H9 (cell line): ENCODE measurements around the gene FXYD6. TPM values are rescaled to one million over a fixed set of nuclear protein-coding genes. Genes with fewer than 3 reads are reported as not detected.

Source experiments
- DNase-seq: peaks from one replicate; pipeline ENCODE4 v3.0.0-alpha.2; 2017
- H2AFZ ChIP-seq: one replicate; pipeline ENCODE4 v1.6.1; 2013; ENCODE audit warnings: mild to moderate bottlenecking, low read length, control low read depth, moderate library complexity
- H2AK5ac ChIP-seq: 2 replicates; pipeline ENCODE4 v1.6.1; 2013; ENCODE audit warnings: low read length, control low read depth, mixed read lengths; ENCODE audit not compliant: insufficient read length
- H2BK120ac ChIP-seq: one replicate; pipeline ENCODE4 v1.6.1; 2013; ENCODE audit warnings: low read depth, mild to moderate bottlenecking, low read length, control low read depth, inconsistent platforms; ENCODE audit not compliant: poor library complexity, severe bottlenecking
- H2BK12ac ChIP-seq: 2 replicates; pipeline ENCODE4 v1.6.1; 2013; ENCODE audit warnings: low read length, control low read depth, mixed read lengths, low read depth; ENCODE audit not compliant: insufficient read length
- H2BK15ac ChIP-seq: 2 replicates; pipeline ENCODE4 v1.6.1; 2013; ENCODE audit warnings: low read depth, low read length, control low read depth
- H2BK20ac ChIP-seq: one replicate; pipeline ENCODE4 v1.6.1; 2013; ENCODE audit warnings: low read depth, mild to moderate bottlenecking, low read length, control low read depth, inconsistent platforms; ENCODE audit not compliant: poor library complexity, severe bottlenecking
- H2BK5ac ChIP-seq: 2 replicates; pipeline ENCODE4 v1.6.1; 2013; ENCODE audit warnings: low read length, control low read depth, mixed read lengths; ENCODE audit not compliant: insufficient read length
- H3K14ac ChIP-seq: 2 replicates; pipeline ENCODE4 v1.6.1; 2013; ENCODE audit warnings: low read length, control low read depth; ENCODE audit not compliant: insufficient read depth
- H3K18ac ChIP-seq: 2 replicates; pipeline ENCODE4 v1.6.1; 2013; ENCODE audit warnings: low read depth, mild to moderate bottlenecking, mixed read lengths, low read length, control low read depth; ENCODE audit not compliant: insufficient read length
- H3K23ac ChIP-seq: 2 replicates; pipeline ENCODE4 v1.6.1; 2013; ENCODE audit warnings: low read length, control low read depth, mixed read lengths, low read depth; ENCODE audit not compliant: insufficient read length
- H3K23me2 ChIP-seq: 2 replicates; pipeline ENCODE4 v1.6.1; 2013; ENCODE audit warnings: low read depth, mild to moderate bottlenecking, mixed read lengths, low read length, control low read depth; ENCODE audit not compliant: insufficient read length, poor library complexity, severe bottlenecking
- H3K27ac ChIP-seq: 2 replicates; pipeline ENCODE4 v1.5.1; 2013; ENCODE audit warnings: low read length, control low read depth, mixed read lengths, low read depth; ENCODE audit not compliant: insufficient read length
- H3K27me3 ChIP-seq: 2 replicates; pipeline ENCODE4 v1.6.1; 2013; ENCODE audit warnings: low read length, control low read depth, inconsistent platforms; ENCODE audit not compliant: insufficient read depth
- H3K4ac ChIP-seq: 2 replicates; pipeline ENCODE4 v1.6.1; 2013; ENCODE audit warnings: low read depth, mild to moderate bottlenecking, control low read depth, inconsistent platforms, low read length, moderate library complexity
- H3K4me1 ChIP-seq: 2 replicates; pipeline ENCODE4 v1.6.1; 2013; ENCODE audit warnings: low read length, control low read depth, inconsistent platforms; ENCODE audit not compliant: insufficient read depth
- H3K4me2 ChIP-seq: 2 replicates; pipeline ENCODE4 v1.6.1; 2013; ENCODE audit warnings: low read length, control low read depth, mixed read lengths; ENCODE audit not compliant: insufficient read length, insufficient read depth
- H3K56ac ChIP-seq: 2 replicates; pipeline ENCODE4 v1.6.1; 2013; ENCODE audit warnings: low read depth, mild to moderate bottlenecking, mixed read lengths, low read length, control low read depth; ENCODE audit not compliant: insufficient read length
- H3K79me1 ChIP-seq: 2 replicates; pipeline ENCODE4 v1.6.1; 2013; ENCODE audit warnings: low read depth, mild to moderate bottlenecking, moderate library complexity, low read length, control low read depth, inconsistent platforms; ENCODE audit not compliant: insufficient read depth, poor library complexity, severe bottlenecking
- H3K79me2 ChIP-seq: 2 replicates; pipeline ENCODE4 v1.6.1; 2013; ENCODE audit warnings: low read length, control low read depth, inconsistent platforms; ENCODE audit not compliant: insufficient read depth
- H3K9ac ChIP-seq: 2 replicates; pipeline ENCODE4 v1.6.1; 2013; ENCODE audit warnings: low read length, control low read depth, mixed read lengths; ENCODE audit not compliant: insufficient read length; ENCODE audit errors: extremely low read depth
- H3K9me3 ChIP-seq: one replicate; pipeline ENCODE4 v1.6.1; 2013; ENCODE audit warnings: low read depth, low read length, inconsistent platforms; ENCODE audit not compliant: control insufficient read depth
- H3T11ph ChIP-seq: one replicate; pipeline ENCODE4 v1.6.1; 2013; ENCODE audit warnings: mild to moderate bottlenecking, low read length, control low read depth, inconsistent platforms
- H4K20me1 ChIP-seq: one replicate; pipeline ENCODE4 v1.6.1; 2013; ENCODE audit not compliant: control insufficient read depth, insufficient read length, insufficient read depth
- H4K5ac ChIP-seq: 2 replicates; pipeline ENCODE4 v1.6.1; 2013; ENCODE audit warnings: low read depth, mild to moderate bottlenecking, mixed read lengths, low read length, control low read depth; ENCODE audit not compliant: insufficient read length
- H4K8ac ChIP-seq: replicated peaks from 2 replicates; pipeline ENCODE4 v1.6.1; 2013; ENCODE audit warnings: low read length, control low read depth, mixed read lengths, low read depth; ENCODE audit not compliant: insufficient read length
- H4K91ac ChIP-seq: 2 replicates; pipeline ENCODE4 v1.6.1; 2013; ENCODE audit warnings: low read depth, mild to moderate bottlenecking, moderate library complexity, mixed read lengths, low read length, control low read depth; ENCODE audit not compliant: insufficient read length
- H3K27ac Mint-ChIP-seq, 3 experiments: 2 replicates in 2 of 3; 3 replicates in 1 of 3; pipeline ENCODE4 v1.8.0; 2020 to 2021; ENCODE audit warnings: mixed read lengths in 3 of 3, mild to moderate bottlenecking in 1 of 3, moderate library complexity in 1 of 3
- H3K27me3 Mint-ChIP-seq: 2 replicates; pipeline ENCODE4 v1.8.0; 2021; ENCODE audit warnings: low read depth, mild to moderate bottlenecking, moderate library complexity, mixed read lengths
- H3K36me3 Mint-ChIP-seq, 3 experiments: 2 replicates in 2 of 3; 3 replicates in 1 of 3; pipeline ENCODE4 v1.8.0; 2020 to 2021; ENCODE audit warnings: low read depth in 3 of 3, mixed read lengths in 3 of 3; ENCODE audit not compliant: insufficient read depth in 1 of 3
- H3K4me1 Mint-ChIP-seq, 2 experiments: 2 replicates each; pipeline ENCODE4 v1.8.0; 2020; ENCODE audit warnings: mixed read lengths in 2 of 2
- H3K4me3 Mint-ChIP-seq, 2 experiments: 2 replicates in 1 of 2; 3 replicates in 1 of 2; pipeline ENCODE4 v1.8.0; 2020 to 2021; ENCODE audit warnings: mild to moderate bottlenecking in 2 of 2, mixed read lengths in 2 of 2, moderate library complexity in 1 of 2
- H3K9me3 Mint-ChIP-seq, 2 experiments: 2 replicates in 1 of 2; 3 replicates in 1 of 2; pipeline ENCODE4 v1.8.0; 2020; ENCODE audit warnings: mild to moderate bottlenecking in 2 of 2, mixed read lengths in 2 of 2, moderate library complexity in 1 of 2
- WGBS: extraction: QIAGEN DNeasy Blood & Tissue Kit; methylation state at CpG from one replicate; pipeline ENCODE4 v1.1.7; 2013; ENCODE audit warnings: missing lambda C conversion rate, low lambda C conversion rate, mixed read lengths; ENCODE audit not compliant: insufficient read length; ENCODE audit errors: extremely low coverage; 5-methylcytosine and 5-hydroxymethylcytosine counted together
- total RNA-seq: library from RNA; stranded (reverse); gene quantifications from 2 replicates; pipeline ENCODE4 v1.2.1, GENCODE V29; 2021
- TF ChIP-seq, protein P1 (sequence below): fragments of 200-600 bp; sonication (generic); conservative IDR thresholded peaks from 3 replicates; pipeline ENCODE4 v1.8.0; 2021; ENCODE audit warnings: antibody characterized with exemption, mild to moderate bottlenecking

The FXYD6 gene
- total RNA-seq, 1 experiment from 2014 or later = 18.3 TPM

DNA sequence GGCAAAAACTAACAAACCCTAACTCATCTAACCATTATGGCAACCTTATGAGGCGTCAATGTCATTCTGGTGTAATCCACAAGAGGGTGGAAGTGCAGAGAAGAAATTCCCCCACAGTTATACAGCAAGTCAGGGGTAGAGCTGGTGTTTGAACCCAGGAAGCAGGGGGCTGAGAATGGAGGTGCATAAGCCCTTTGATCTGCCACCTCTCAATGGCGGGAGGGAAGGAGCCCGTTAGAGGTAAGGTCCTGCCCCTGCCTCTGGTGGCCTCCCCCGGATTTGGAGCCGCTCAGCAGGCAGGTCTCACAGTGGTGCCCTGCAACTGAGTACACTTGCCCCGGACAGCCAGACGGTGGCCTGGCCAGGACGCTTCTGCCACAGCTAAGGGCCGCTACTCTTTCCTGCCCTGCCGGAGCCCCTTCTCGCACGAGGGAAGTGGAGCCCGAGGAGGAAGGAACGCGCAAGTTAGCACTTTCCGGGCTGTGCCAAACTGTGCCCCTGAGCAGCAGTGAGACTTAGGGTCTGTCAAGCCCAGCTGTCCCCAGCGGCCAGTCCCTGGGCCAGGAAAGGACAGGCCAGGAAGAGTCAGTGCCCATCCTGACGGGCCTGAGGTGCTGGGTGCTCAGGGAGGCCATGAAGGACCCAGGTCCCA, 53.0 kb downstream of the FXYD6 start:
- H3K4me2 ChIP-seq = no peak overlapping the region
- WGBS = no CpG with 5 or more reads among the region's 18 CpGs
- H4K5ac ChIP-seq = no peak overlapping the region
- H3K79me2 ChIP-seq = no peaks in the 10 kb centered on the region
- no peaks in the 10 kb centered on the region for H3K9me3 ChIP-seq
- peaks cover 40 to 52% of the 10 kb centered on the region in 2 experiments for H3K4me1 Mint-ChIP-seq
- no peak overlapping the region for H3K27ac Mint-ChIP-seq
- H2BK20ac ChIP-seq = no peak overlapping the region
- H3K9me3 Mint-ChIP-seq = no peaks in the 10 kb centered on the region; a peak in 1 of 5 replicates
- H3K14ac ChIP-seq = no peak overlapping the region
- H2AK5ac ChIP-seq = no peak overlapping the region
- no peak for DNase-seq
- H3K4ac ChIP-seq = no peak overlapping the region
- H3K23ac ChIP-seq = no peak overlapping the region
- no peak overlapping the region for H3K18ac ChIP-seq
- H3K27me3 ChIP-seq = no peaks in the 10 kb centered on the region
- H2BK5ac ChIP-seq = no peak overlapping the region
- no peak overlapping the region for H2BK120ac ChIP-seq
- TF ChIP-seq, protein P1, sequence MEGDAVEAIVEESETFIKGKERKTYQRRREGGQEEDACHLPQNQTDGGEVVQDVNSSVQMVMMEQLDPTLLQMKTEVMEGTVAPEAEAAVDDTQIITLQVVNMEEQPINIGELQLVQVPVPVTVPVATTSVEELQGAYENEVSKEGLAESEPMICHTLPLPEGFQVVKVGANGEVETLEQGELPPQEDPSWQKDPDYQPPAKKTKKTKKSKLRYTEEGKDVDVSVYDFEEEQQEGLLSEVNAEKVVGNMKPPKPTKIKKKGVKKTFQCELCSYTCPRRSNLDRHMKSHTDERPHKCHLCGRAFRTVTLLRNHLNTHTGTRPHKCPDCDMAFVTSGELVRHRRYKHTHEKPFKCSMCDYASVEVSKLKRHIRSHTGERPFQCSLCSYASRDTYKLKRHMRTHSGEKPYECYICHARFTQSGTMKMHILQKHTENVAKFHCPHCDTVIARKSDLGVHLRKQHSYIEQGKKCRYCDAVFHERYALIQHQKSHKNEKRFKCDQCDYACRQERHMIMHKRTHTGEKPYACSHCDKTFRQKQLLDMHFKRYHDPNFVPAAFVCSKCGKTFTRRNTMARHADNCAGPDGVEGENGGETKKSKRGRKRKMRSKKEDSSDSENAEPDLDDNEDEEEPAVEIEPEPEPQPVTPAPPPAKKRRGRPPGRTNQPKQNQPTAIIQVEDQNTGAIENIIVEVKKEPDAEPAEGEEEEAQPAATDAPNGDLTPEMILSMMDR = peak; percentile 53; the same call in 2 of the 3 replicates
- H2BK12ac ChIP-seq = no peak overlapping the region
- H3K23me2 ChIP-seq = no peaks in the 10 kb centered on the region
- H2BK15ac ChIP-seq = no peak overlapping the region
- peaks cover 9% of the 10 kb centered on the region for H3K27me3 Mint-ChIP-seq
- no peaks in the 10 kb centered on the region; the same call in 1 of the 2 replicates for H3K4me1 ChIP-seq
- H3K4me3 Mint-ChIP-seq = no peak overlapping the region
- no peaks in the 10 kb centered on the region for H3K36me3 Mint-ChIP-seq
- H4K91ac ChIP-seq = no peak overlapping the region
- no peak overlapping the region for H4K8ac ChIP-seq
- no peak overlapping the region for H3K27ac ChIP-seq
- no peak overlapping the region for H3T11ph ChIP-seq
- no peak overlapping the region for H3K56ac ChIP-seq
- H3K79me1 ChIP-seq = no peaks in the 10 kb centered on the region
- H2AFZ ChIP-seq = no peak overlapping the region
- H4K20me1 ChIP-seq = no peaks in the 10 kb centered on the region
- no peak overlapping the region for H3K9ac ChIP-seq
